GM06990 (cell line): ENCODE data around the gene METAP1.
"Not testable (repeated sequence)": the region's sequence is repeated elsewhere in the genome, so short reads cannot be mapped to it uniquely, and the experiment has no call there.

Experiments used
- DNase-seq: peaks from one replicate; pipeline ENCODE4 v3.0.0-alpha.2; 2011; ENCODE audit not compliant: insufficient read length; ENCODE audit errors: extremely low read depth
- H3K27me3 ChIP-seq: replicated peaks from 2 replicates; pipeline ENCODE4 v1.6.0; 2011; ENCODE audit warnings: low read length; ENCODE audit not compliant: control insufficient read depth, insufficient read depth
- H3K36me3 ChIP-seq: 2 replicates; pipeline ENCODE4 v1.5.1; 2011; ENCODE audit warnings: low read length; ENCODE audit not compliant: control insufficient read depth, insufficient read depth
- H3K4me3 ChIP-seq: replicated peaks from 2 replicates; pipeline ENCODE4 v1.5.1; 2011; ENCODE audit warnings: low read depth, mild to moderate bottlenecking, control low read depth, low read length
- TF ChIP-seq, protein P1 (sequence below): IDR thresholded peaks from 2 replicates; pipeline ENCODE4 v1.5.1; 2011; ENCODE audit warnings: low read length, control low read depth, mild to moderate bottlenecking, inconsistent platforms; ENCODE audit not compliant: insufficient read depth, poor library complexity, severe bottlenecking

METAP1 gene

DNA sequence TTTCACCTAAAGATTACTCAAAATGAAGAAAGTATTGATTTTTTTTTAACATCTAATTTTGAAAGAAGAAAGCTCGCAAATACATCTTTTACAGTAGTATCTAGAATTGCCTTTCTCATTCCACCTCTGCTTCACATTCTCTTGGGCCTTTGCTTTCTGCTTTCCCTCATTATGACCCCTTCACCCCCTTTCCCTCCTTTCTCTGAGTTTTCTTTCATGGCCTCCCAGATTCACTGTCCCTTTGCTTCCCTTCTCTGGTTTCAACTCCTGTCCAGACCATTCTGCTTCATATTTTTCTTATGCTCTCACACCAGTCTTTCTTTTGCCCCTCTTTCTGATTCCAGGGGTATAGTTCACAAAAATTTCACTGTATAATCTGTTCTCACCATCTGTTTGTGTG is 64.0 kb downstream of the METAP1 start:
- H3K4me3 ChIP-seq, result no peak overlapping the region
- peaks cover 3% of the 10 kb centered on the region for H3K36me3 ChIP-seq
- DNase-seq, result no peak
- TF ChIP-seq, protein P1, sequence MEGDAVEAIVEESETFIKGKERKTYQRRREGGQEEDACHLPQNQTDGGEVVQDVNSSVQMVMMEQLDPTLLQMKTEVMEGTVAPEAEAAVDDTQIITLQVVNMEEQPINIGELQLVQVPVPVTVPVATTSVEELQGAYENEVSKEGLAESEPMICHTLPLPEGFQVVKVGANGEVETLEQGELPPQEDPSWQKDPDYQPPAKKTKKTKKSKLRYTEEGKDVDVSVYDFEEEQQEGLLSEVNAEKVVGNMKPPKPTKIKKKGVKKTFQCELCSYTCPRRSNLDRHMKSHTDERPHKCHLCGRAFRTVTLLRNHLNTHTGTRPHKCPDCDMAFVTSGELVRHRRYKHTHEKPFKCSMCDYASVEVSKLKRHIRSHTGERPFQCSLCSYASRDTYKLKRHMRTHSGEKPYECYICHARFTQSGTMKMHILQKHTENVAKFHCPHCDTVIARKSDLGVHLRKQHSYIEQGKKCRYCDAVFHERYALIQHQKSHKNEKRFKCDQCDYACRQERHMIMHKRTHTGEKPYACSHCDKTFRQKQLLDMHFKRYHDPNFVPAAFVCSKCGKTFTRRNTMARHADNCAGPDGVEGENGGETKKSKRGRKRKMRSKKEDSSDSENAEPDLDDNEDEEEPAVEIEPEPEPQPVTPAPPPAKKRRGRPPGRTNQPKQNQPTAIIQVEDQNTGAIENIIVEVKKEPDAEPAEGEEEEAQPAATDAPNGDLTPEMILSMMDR, result no peak
- no peaks in the 10 kb centered on the region for H3K27me3 ChIP-seq

DNA sequence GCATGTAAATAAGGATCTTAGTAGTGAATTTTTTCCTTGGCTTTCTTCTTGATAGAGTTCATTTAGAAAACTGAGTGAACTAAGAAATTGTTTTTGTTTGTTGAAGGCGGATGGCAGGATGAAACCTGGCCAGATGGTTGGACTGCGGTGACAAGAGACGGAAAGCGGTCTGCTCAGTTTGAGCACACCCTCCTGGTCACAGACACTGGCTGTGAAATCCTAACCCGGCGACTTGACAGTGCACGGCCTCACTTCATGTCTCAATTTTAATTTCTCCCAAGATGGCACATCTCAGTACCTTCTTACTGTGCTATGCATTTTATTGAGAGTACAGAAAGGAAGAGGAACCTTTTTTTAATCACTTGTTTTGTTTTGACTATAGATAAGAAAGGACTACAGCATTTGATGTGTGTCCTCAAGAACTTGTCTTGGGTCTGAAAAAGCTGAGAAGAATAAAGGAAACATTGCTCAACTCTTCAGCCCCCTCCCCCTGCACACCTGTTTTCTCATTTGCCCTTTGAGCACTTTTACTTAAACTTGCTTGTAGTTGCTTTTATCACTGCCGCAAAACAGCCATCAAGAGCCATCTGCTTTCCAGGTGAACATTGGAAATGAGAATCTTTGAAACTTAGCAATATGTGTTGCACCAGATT is 65.7 kb downstream of the METAP1 start:
- Histone ChIP-seq H3K27me3 (no peaks in the 10 kb centered on the region), H3K4me3 (no peak overlapping the region), H3K36me3 (peaks cover 3% of the 10 kb centered on the region)
- TF ChIP-seq, protein P1, result no peak
- no peak for DNase-seq

DNA sequence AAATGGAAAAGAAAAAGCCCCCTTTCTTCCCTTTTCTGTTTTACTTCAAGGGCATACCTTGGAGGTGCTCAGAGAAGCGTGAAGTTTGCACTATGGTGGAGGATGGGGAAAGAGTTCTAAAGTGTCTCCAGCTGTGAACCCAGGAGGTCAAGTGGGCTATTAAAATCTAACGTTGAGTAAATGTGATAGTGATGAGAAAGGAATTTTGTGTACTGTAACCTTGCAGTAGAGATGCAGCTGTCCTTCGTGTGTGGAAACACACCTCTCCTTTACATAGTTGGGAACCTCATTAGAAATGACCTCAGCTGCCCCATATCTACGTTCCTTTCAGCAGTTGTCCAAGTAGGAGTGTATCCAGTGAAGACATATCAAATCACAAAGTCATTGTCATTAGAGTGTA is 66.6 kb downstream of the METAP1 start:
- no peaks in the 10 kb centered on the region for H3K27me3 ChIP-seq
- DNase-seq, result no peak
- TF ChIP-seq, protein P1, result no peak
- no peak overlapping the region for H3K4me3 ChIP-seq
- H3K36me3 ChIP-seq, result peaks cover 3% of the 10 kb centered on the region

DNA sequence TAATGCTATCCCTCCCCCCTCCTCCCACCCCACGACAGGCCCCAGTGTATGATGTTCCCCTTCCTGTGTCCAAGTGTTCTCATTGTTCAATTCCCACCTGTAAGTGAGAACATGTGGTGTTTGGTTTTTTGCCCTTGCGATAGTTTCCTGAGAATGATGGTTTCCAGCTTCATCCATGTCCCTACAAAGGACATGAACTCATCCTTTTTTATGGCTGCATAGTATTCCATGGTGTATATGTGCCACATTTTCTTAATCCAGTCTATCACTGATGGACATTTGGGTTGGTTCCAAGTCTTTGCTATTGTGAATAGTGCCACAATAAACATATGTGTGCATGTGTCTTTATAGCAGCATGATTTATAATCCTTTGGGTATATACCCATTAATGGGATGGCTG is 70.0 kb downstream of the METAP1 start:
- not testable (repeated sequence) for H3K27me3 ChIP-seq, H3K36me3 ChIP-seq, H3K4me3 ChIP-seq, DNase-seq

DNA sequence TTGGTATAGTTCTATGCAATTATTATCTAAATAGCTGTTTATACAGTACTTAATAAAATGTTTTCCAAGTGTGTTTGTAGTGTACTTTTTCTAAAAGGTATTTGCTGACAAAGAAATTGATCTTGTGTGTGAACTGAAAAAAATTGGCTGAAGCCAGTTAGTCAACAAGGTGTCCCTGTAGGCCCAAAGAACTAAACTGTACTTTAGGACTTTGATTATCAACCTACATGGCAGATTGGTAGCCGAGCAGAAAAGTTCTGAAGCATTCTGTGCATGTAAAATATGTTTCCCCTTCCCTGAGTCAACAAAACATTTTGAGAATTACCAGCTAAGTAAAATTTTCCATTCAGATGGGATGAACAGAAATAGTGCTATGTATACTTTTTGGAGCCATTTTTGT is 72.1 kb downstream of the METAP1 start:
- Histone ChIP-seq H3K27me3 (no peaks in the 10 kb centered on the region), H3K4me3 (no peak overlapping the region), H3K36me3 (no peaks in the 10 kb centered on the region; the same call in none of the 2 replicates)
- TF ChIP-seq, protein P1, result no peak
- DNase-seq, result no peak

DNA sequence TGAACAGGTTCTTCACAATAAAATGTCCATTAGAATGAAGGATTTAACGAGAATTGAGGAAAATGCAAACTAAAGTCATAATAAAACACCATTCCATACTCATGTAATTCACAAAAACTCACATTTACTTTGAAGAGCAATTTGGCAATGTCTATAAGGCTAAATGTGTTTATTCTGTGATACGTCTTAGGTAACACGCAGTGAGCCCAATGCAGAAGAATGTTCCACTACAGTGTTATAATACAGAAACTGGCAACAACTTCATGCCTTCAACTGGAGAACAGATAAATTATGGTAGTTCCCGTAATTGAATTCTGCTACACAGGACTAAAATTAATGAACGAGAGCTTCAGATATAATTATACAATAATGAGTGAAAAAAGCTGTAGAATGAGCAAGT is 75.6 kb downstream of the METAP1 start:
- DNase-seq, result no peak
- Histone ChIP-seq H3K36me3 (peaks cover 6% of the 10 kb centered on the region), H3K4me3 (no peak overlapping the region), H3K27me3 (no peaks in the 10 kb centered on the region)
- TF ChIP-seq, protein P1, result no peak
